ENCODE data around the gene FLYWCH1. TPM values are rescaled to one million over a fixed set of nuclear protein-coding genes. Genes with fewer than 3 reads are reported as not detected.

The FLYWCH1 gene
- total and polyA plus RNA-seq, 9 of the 15 experiments (the other 6 are each of a cell fraction or from before 2014, with no cell fraction given): 0.18 to 33.6 (median 11.3) TPM

- TF ChIP-seq ZMIZ1 (IDR thresholded peaks at IDR 0.05; ENCODE audit: low read depth in 2 of 2, low read length in 2 of 2) (no peak), POLR2G (IDR thresholded peaks at IDR 0.05; ENCODE audit: low read depth, low read length) (peak; percentile 28), GATAD2A (IDR thresholded peaks at IDR 0.05) (no peak), ZFPM2 (CRISPR knock-in tag; IDR thresholded peaks at IDR 0.05) (no peak), MBD1 (CRISPR knock-in tag; IDR thresholded peaks at IDR 0.05) (no peak), BRF1 (IDR thresholded peaks at IDR 0.05; ENCODE audit: borderline replicate concordance, extremely low read depth, insufficient read length) (no peak), POLR2H (tag; IDR thresholded peaks at IDR 0.05; ENCODE audit: low read depth) (no peak), E2F1 (CRISPR knock-in tag; IDR thresholded peaks at IDR 0.05) (peak; percentile 98), CBFA2T2 (conservative IDR thresholded peaks at IDR 0.05) (no peak), AFF4 (CRISPR knock-in tag; IDR thresholded peaks at IDR 0.05) (peak; percentile 85), HEY1 (CRISPR knock-in tag; IDR thresholded peaks at IDR 0.05; ENCODE audit: borderline replicate concordance) (no peak), ZBTB34 (CRISPR knock-in tag; IDR thresholded peaks at IDR 0.05) (no peak), ARHGAP35 (IDR thresholded peaks at IDR 0.05; ENCODE audit: partially characterized antibody) (no peak)
Observed at GRCh38 chr16:2968738-2969544, 57.2 kb downstream of the FLYWCH1 start, which contains the start of gene PAQR4 (continued).

All from K562 (cell line).